MV-4-11 (cell line): ENCODE measurements around the gene EZH1.

Experiments used
- DNase-seq: peaks from one replicate; lab custom pipeline; 2025; lab: John Stamatoyannopoulos, UW

Gene EZH1

GRCh38 chr17:42682722-42683403 is 62.0 kb downstream of the EZH1 start:
- peak; percentile 16 for DNase-seq

DNA sequence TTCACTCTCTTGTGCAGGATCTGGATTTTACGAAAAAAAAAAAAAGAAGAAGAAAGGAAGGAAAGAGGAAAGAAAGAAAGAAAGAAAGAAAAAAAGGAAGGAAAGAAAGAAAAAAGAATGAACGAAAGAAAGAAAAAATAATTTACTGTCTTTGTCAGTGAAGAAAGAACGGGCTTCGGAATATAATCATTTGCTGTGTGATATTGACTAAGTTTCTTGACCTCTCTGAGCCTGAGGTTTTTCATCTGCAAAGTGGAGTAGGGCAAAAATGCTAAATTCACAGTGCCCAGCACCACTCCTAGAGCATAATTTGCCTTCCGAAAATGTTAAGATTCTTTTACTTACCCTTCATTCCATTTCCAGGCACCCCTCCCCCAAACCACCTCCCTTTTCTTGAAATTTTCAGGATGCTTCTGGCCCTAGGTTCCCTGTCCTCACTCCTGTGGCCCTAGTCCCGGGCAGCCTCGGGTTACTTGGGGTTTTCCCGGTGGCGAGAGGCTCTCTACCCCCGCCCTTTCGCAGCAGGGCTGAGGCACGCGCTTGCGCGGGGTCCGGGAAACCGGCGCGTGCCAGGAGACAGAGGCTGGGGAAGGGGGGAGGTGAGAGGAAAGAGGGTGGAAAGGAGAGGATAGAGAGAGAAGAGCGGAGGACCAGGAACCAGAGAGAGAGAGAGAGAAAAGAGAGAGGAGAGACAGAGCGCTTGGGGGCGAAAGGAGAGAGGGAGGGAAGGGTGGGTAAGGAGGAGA is 62.7 kb downstream of the EZH1 start, which contains the start of gene CNTNAP1:
Gene CNTNAP1 (plus strand): TSS at position 556 of the 746 bp plus-strand sequence. CDS start 299 bp downstream, outside the sequence.
- DNase-seq: no peak

DNA sequence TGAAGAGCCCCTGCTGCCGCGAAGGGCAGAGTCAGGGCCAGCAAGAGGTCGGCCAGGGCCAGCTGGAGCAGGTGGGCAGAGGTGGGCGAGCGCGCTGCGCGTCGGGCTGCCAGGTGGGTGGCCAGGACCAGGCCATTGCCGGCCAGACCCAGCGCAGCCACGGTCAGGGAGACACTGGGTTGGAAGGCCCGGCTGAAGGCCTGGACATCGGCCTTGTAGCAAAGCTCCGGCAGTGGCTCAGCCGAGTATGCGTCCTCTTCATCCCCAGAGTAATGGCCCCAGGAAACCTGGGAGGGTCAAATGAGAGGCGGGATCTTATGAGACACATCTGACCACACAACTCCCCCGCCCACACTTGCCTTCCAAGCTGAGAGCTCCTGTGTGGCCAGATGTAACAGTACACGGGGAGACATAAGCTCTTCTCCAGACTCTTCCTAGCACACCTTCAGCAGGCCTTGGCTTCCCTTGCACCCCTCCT is 64.5 kb downstream of the EZH1 start:
- no peak for DNase-seq

- peak; percentile 59 for DNase-seq
These were observed 65.1 kb downstream of the EZH1 start for GRCh38 chr17:42679492-42680330.

GRCh38 chr17:42678951-42679491 is 65.8 kb downstream of the EZH1 start:
- peak; percentile 17 for DNase-seq

- DNase-seq: peak; percentile 87
These were observed 66.7 kb downstream of the EZH1 start for GRCh38 chr17:42677921-42678781.

DNA sequence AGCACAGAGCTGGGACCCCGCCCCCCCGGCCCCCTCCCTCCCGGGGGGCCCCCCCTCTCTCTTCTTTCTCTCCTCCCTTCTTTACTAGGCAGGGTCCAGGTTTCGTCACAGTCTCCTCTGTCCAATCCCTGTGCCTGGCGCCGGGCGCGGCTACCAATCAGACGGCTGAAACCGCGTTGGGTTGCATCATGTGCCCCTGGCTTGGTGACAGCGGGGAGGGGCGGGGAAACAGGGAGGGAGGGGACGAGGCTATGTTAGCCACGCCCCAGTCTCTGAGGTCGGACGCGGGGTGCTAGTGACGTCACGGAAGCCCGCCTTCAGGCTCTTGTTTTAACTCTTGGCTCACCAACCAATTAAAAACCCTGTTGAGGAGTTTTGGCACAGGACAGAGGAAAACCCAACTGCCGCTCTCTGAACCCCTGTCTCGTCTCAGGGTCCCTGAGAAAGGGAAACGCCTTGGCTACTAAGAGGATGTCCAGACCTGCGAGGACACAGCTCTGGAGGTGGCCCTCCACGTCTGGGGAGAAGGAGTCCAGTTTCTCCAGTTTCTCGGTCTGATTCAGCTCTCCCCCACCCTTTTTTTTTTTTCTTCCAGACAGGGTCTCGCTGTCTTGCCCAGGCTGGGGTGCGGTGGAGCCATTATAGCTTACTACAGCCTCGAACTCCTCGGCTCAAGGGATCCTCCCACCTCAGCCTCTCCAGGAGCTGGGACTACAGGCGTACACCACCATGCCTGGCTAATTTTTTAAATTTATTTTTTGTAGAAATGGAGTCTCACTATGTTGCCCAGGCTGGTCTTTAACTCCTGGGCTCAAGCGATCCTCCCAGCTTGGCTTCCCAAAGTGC is 67.6 kb downstream of the EZH1 start:
- DNase-seq: peak; percentile 98

DNA sequence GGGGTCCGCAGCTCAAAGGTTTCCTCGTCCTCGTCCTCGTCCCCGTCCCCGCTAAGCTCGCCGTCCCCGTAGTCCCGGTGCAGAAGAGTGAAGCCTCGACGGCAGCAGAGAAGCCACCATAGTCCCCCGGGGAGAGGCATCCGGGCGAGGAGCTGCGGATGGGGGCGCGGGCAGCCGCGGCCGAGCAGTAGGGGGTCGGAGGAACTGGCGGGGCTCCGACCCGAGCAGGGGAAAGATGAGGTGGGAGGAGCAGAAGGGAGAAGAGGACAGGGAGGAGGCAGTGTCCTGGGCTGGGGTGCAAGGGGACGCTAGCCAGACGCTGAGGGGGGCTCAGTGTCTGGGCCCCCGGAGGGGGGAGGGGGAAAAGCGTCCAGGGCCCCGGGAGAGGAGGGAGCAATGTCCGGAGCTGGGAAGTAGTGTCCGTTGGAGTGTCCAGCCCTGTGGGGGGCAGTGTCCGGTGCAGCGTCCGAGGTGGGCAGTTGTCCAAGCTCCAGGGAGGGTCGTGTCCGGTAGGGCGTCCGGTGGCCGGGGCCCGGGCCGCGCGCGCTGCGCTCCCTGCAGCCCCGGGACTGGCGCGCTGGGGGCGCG is 68.3 kb downstream of the EZH1 start, which contains the start of gene PLEKHH3:
Gene PLEKHH3 (minus strand): TSS at position 571 of the 588 bp plus-strand sequence. CDS start 431 bp downstream, at position 140.
- DNase-seq: no peak

DNA sequence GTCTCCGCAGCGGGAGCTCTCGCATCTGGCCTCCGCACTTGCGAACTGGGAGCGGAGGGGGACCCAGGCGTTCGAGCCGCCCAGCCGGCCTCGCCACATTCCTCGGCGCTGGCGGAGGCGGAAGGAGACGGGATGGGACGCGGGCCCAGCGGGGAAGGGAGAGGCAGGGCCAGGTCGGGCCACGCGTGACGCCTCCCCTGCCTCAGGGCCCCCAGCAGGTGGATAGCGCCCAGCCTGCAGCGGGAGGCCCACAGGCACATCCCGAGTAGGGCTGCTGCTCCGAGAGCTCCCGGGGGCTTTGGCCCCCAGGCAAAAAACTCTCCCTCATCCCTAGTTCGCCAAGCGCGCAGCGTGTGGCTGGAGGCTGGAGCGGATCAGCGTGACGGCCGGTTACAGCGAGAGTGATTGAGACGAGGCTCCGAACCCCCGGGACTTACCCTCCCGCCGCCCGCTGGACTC is 68.8 kb downstream of the EZH1 start:
- DNase-seq: no peak

- DNase-seq: no peak
These were observed 69.4 kb downstream of the EZH1 start for GRCh38 chr17:42675348-42675964.

DNA sequence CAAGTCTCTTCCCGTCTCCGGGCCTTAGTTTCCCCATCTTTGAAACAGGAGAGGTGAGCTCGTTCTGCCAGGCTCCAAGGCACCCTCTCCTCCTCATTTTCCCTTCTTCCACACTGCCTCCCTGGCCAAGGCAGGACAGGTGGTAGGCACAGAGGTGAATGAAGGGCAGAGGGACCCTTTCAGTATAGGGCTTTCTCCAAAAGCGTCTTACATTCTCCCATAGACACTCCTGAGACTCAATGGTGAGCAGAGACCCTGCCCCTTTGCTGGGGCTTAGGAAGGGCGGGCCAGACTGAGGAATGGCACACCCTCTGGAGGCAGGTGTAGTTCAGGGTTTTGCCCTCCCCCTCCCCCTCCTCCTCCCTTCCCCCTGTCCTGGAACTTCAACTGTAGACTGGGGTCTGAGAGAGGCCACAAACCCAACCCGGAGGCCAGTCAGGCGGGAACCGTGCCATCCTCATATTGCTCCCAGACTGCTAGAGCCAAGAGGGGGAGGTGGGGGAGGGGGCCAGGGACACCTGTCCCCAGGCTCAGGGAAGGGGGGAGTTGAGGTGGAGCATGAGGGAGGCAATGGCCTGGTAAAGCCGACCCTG is 70.0 kb downstream of the EZH1 start:
- no peak for DNase-seq

- peak; percentile 24 for DNase-seq
These were observed 70.7 kb downstream of the EZH1 start for GRCh38 chr17:42673885-42674754.

GRCh38 chr17:42673266-42673884 is 71.5 kb downstream of the EZH1 start:
- DNase-seq: no peak

GRCh38 chr17:42672038-42672437 is 72.8 kb downstream of the EZH1 start:
- no peak for DNase-seq

DNA sequence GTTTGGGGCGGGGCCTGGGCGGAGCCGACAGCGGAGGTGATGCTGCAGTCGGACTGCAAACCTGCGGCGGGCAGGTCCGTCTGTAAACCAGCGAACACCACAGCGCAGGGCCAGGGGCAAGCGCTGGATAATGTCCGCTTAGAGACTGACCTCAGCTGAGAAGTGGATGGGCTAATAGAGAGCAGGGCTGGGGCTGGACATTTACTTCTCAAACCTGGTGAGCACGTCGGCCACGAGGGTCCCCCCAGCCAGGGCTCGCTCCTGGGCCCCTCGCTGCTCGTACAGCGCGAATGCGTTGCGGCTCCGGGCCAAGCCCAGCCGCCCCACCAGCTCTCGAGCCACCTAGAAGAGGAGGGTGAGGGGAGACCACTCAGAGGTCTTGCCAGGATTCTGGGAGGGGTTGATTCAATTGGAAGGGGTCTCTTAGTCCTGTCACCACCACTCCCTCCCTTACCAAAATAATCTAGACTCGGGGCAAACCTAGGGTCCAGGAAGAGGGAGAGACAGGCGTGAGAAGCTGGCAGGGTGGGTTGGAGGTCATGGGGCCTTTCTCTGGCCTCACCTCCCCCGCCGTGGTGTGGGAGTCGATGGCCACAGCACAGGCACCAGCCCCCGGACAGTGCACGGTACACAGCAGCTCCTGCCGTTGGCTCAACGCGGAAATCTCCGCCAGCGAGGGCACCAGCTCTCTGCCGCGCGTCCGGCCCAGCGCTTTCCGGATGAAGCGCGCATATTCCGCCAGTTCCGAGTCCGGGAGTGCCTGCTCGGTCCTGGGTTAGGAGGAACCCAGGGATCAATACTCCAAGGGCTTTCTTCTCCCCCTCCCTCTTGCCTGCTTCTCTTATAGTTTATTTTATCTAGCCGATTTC is 73.8 kb downstream of the EZH1 start:
- DNase-seq: no peak
